HG02938 (cell line): ENCODE measurements around the gene CBFA2T2.
A peak's percentile ranks its signal among the peaks of the same experiment; 100 is the strongest.

Source experiments
- ATAC-seq: cut with Tn5 transposase; IDR thresholded peaks from one replicate; pipeline ENCODE4 v1.9.1; 2021; ENCODE audit warnings: mild to moderate bottlenecking, moderate library complexity; ENCODE audit not compliant: unreplicated experiment

The CBFA2T2 gene

DNA sequence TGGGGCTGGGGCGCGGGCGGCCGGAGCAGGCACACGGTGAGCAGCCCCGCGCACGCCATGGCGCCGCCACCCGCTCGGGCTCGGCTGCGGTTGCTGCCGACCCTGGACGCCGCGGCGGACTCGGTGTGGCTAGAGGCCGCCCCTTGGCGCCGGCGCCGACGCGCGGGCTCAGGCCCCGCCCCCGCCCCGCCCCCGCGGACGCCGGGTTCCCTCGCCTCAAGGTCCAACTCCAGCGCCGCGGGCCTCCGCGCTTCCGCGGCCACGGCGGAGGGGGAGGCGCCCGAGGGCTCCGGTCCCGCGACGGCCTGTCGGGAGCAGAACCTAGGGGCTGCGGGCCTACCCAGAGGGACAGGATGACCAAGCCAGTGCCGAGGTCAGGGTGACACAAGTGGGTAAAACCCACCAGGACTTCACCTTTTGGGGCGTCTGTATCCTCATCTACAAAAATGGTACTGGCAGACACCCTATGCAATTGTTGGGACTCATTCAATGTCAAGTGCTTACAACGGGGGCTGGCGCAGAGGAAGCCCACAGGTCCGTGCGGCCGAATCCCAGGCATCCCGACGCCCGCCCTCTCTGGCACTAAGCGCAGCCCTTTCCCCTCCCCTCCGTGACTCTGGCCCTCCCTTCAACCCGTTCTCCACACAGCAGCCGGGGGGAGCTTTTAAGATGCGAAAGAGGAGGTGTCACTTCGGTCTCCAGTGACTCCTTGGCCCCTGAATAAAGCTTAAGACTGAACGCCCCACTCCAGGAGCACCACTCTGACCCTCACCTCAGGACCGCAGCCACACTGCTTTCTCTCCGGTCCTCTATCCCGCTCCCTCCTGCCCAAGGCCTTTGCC, 184.6 kb downstream of the CBFA2T2 start, which contains the start of gene NECAB3:
TSS of gene NECAB3 (minus strand) at position 135 of the 842 bp plus-strand sequence. CDS start at position 59, 76 bp downstream.
- ATAC-seq, result no peak

GRCh38 chr20:33675136-33675959, 185.5 kb downstream of the CBFA2T2 start:
- ATAC-seq, result no peak

DNA sequence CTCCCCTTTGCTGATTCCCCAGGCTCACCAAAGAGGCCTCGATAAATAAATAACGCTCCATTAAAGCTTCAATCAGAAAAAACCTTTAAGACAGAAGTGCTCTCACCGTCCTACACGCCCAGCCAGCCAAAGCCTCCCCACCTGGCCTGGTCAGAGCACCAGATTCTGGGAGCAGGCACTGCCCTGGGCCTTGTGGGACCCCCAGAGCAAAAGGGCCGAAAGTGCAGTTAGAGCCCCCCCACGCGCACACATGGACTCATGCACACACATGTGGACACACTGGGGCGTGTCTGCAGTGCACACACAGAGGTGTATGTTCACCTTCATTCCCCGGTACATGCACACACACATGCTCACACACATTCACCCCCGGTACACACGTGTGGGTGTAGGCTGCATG, 186.2 kb downstream of the CBFA2T2 start:
- no peak for ATAC-seq

DNA sequence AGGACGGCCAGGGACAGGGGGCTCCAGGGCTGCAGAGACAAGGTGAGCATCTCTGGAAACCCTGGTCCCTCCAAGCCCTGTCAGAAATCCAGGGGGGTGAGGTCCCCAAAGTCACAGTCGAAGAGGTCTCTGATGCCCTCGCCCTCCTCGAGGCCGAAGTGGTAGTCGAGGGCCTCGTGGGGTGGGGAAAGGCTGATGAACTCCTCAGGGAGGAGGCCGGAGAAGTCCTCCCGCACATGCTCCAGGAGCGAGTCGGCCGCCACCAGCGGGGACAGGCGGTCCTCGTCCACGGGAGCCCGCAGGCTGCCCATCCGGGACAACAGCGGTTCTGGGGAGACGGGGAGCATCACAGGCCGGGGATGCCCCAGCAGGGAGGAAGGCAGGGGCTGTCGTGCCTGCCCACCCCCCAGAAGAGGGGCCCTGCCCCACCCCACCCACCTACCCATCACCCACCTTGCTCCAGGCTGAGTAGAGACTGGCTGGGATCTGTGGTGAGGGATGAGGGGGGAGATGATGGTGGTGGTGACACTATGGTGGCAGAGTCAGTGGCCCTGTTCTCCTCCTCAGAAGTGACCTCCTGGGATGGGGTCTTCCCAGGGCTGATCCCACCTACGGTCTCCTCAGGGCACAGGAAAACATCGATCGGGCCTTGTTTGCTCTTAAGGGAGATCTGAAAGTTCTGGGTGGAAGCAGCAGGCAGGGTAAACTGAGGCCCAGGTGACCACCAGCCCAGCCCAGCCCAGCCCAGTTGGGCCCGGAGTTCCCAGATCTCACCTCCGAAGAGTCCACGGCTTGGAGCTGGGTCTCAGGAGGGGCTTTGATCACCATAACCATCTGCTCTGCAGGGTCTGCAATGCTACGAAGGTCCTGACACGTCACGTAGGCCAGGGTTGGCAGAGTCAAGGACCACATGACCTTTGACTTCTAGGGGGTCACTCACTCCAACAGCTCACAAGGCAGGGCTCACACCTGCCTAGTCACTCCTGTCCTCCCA, 187.1 kb downstream of the CBFA2T2 start:
- ATAC-seq, result no peak

DNA sequence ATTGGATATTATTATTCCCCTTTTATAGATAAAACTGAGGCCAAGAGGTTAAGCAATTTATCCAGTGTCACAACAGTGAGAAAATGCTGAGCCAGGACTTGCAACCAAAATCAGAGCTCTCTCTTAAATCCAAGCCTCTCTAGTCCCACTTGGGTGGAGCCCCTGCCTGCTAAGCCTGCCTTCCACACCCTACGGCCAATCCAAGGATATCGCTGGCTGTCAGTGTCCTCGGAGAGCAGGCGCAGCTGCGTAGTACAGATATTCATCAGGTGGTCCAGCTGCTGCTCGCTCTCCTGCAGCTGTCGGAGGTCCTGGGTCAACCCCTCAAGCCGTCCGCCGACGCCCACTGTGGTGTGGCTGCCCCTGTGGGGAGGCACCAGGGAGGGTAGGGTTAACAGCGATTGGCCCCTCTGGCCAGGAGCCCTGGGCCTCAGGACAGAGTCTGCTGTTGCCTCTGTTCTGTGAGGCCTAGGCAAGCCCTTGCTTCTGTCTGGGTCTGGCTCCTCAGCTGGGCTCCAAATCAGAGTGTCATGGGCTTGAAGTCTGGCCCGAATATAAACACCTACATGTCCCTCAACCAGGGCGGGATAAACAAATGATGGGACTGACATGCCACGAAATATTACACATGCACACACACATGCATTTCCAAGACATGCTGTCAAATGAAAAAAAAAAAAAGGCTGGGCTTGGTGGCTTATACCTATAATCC, 188.3 kb downstream of the CBFA2T2 start:
- no peak for ATAC-seq

- peak; percentile 52 for ATAC-seq
Observed at GRCh38 chr20:33679758-33680485, 190.0 kb downstream of the CBFA2T2 start.

GRCh38 chr20:33680686-33681085, 190.8 kb downstream of the CBFA2T2 start:
- no peak for ATAC-seq

DNA sequence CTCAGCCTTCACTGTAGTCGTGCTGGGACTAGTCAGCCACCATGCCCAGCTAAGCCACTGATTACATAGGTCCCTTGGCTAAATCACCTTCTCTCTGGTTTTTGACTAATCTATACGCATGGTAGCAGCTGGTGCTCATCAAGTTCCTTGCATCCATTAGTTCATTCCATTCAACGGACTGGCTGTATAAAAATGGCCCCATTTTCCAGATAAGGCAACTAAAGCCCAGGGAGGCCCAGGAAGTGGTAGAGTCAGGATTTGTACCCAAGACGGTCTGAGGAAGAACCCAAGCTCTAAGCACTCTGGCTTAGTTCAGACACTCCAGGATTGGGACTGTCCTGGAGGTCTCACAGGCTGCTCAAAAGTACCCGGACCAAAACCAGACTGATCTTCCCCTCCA, 191.4 kb downstream of the CBFA2T2 start:
- no peak for ATAC-seq

GRCh38 chr20:33681728-33682353, 191.9 kb downstream of the CBFA2T2 start:
- ATAC-seq, result no peak

GRCh38 chr20:33684533-33685327, 194.8 kb downstream of the CBFA2T2 start:
- ATAC-seq, result no peak

GRCh38 chr20:33685328-33686099, 195.6 kb downstream of the CBFA2T2 start:
- peak; percentile 37 for ATAC-seq

GRCh38 chr20:33686100-33686983, 196.4 kb downstream of the CBFA2T2 start, which contains the start of gene E2F1:
E2F1 (minus strand) TSS chr20:33686385; CDS start chr20:33686264, 121 bp downstream.
- peak; percentile 71 for ATAC-seq

DNA sequence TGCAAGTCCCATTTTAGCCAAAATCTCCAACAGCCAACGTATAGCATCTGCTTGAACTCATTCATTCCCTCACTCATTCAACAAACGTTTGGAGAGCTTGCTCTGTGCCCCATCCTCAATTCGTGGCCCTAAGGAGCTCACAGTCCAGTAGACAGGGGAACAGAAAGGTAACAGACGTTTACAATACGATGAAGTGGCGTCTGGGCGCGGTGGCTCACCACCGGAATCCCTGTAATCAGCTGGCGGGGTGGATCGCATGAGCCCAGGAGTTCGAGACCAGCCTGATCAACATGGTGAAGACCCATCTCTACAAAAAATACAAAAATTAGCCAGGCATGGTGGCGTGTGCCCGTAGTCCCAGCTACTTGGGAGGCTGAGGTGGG, 197.1 kb downstream of the CBFA2T2 start:
- ATAC-seq, result no peak

DNA sequence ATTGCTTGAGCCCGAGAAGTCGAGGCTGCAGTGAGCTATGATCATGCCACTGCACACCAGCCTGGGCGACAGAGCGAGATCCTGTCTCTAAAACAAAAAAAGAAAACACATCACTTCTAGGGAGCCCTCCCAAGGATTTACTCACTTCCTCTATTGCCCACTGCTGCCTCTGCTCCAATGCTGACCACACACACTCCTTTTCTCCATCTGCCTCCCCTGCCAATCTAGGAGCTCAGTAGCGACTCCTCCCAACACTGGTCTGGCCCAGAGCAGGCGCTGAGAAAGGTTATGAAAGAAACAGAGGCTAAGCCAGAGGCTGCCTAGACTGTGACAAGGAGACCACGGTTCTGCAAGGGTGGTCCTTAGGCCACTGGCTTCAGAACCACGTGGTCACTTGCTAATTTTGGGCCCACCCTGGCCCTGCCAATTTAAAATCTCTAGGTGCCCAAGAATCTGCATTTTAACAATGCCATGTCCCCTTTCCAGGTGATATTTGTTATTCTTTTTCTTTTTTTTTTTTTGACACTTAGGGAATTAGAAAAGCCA, 197.5 kb downstream of the CBFA2T2 start:
- no peak for ATAC-seq

DNA sequence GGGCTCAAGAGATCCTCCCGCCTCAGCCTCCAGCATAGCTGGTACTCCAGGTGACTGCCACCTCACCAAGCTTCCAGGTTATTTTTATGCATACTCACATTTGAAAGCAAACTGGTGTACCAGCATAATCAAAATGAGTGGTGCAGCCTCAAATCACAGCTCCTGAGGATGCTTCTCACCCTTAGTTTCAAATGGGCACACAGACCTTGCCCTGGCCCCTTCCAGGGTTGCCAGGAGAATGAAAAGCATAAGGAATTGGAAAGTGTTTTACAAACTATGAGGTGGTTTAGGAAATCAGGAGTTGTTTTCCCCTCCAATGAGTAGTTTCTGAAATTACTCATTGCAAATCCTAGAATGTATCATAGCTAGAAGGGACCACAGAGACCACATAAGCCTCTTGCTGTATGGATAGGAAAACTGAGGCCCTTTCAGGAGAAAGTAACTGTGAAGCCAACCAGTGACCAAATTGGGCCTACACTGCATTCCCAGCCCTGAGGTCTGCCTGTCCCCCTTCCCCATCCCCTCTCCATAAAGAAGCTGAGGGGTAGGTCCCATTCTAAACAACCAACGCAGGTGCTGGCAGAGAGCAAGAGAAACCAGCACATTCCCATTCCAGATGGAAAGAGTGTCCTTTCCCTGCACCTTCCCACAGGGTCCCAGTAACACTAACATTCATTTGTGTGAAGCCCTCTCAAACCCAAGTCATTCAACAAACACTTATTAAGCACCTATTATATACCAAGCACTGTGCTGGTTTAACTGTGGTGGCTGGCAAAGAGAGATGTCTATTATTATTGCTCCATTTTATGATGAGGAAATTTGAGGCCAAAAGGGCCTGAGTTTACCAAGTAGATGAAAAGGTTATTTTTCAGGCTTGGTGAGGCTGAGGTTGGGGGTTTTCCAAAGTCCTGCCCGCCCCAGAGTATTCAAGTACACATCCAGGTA, 198.4 kb downstream of the CBFA2T2 start:
- no peak for ATAC-seq
